Fibroblast of skin of right biceps (primary cell): ENCODE measurements around the gene SH2D2A.

ENCODE experiments used
- DNase-seq: peaks from one replicate; pipeline ENCODE4 v3.0.0-alpha.2; 2013

Gene SH2D2A

DNA sequence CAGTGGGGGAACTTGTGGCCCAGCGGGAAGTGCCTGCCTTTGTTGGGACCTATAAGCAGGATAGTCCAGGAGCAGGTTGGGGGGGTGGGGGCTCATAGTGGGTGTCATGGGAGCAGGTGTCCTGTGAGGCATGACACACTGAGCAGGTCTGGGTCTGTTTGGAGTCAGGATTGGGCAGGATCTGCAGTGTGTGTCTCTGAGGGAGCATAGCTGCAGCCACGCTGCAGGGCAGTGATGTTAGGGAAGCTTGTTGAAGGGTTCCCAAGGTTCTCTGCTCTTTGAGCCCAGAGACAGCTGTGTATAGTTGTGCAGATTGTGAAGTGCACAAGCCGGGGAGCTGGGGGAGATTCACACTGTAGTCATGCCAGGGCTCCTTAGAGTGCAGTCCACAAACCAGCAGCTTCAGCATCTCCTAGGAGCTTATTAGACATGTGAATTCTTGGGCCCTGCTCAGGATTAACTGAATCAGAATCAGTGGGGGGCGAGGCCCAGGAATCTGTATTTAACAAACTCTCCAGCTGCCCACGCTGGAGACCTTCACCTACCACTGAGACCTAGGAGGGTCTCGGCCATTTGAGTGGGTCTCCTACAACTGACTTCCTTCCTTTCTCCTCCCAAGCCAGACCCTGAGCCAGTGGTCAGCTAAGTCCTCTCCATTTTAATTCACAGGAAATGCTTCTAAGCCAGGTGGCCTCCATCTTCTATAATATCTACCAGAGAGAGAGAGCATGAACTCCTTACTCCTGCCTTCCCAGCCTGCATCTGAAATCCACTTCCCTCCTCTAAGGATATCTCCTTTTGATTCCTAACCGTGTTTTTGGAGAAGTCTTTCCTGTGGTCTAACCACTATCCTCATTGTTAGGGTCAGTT, 31.2 kb upstream of the SH2D2A start:
- DNase-seq = no peak

DNA sequence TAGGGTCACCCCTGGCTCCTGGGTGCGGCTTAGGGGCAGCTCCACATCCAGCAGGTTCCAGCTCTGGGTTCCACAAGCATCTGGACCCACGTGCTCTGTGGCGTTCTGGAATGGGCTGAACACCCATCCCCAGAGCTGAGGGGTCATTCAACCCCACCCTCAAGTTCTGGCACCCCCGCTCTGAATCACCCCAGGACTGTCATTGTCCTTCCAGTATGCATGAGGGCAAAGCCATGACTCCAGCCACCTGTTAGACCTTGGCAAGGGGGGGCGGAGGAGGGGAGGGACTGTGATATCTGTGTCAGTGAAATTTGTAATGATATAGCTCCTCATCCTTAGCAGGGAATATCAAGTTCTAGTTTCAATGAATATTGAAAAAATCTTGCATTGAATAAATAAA, 30.0 kb upstream of the SH2D2A start:
- no peak for DNase-seq

DNA sequence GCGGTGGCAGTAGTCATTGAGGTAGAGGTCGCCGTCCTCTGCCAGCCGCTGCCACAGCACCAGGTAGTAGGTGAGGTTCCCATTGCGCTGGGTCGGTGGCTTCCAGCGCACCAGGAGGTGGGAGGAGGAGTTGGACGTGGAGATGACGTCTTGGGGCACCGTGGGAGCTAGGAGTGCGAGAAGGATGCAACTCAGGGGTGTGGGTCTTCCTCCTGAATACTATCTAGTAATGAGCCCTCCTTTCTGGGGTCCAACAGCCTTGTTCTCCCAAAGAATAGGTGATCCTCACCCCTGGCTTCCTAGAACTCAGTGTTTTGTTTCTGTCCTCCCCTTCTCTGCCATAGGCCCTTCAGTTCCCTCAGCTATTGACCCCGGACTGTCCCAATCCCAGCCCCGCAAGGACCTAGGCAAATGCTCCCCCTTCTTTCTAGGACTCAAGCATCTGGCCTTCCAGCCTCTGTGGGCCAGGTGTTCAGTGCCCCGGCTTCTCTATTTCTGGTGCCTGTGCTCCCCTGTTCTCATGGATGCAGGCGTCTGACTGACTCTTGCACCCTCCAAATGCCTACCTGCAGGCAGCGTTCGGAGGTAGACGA, 29.4 kb upstream of the SH2D2A start:
- no peak for DNase-seq

DNA sequence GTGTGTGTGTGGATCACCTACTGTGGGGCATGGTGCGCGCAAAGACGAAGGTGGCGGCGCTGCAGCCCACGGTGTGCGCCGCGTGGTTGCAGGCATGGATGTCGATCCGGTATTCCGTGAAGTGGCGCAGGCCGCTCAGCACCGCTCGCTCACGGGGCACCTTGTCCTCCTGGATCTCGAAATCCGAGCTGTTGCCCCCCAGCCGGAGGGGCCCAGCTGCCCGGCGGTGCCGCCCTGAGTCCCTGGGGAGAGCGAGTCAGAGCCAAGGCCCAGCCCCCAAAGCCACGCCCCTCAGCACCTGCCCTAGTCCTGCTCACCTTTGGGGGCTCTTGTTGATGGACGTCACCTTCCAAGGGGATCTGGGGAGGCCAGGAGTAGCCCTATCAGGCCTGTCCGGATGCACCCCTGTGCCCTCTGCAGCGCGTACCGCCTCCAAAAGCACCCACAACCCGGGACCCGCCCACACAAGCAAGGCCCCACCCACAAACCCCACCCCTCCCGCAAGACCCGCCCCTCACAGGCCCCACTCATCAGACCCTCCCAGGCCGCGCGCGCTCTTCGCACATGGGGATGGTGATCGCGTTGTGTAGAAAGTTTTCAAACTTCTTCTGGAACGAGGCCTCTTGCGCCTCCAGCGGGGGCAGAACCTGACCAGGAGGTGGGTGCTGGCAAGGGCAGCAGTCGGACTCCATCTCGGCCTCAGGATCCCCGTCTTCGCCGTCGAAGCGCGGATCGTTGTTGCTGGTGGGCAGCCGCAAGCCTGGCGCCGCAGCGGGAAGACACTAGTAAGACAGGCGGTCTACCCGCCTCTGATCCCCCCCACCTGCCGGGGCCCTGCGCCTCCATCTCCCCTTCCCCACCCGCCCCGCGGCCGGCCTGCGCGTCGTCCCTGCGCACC, 28.7 kb upstream of the SH2D2A start:
- no peak for DNase-seq

DNA sequence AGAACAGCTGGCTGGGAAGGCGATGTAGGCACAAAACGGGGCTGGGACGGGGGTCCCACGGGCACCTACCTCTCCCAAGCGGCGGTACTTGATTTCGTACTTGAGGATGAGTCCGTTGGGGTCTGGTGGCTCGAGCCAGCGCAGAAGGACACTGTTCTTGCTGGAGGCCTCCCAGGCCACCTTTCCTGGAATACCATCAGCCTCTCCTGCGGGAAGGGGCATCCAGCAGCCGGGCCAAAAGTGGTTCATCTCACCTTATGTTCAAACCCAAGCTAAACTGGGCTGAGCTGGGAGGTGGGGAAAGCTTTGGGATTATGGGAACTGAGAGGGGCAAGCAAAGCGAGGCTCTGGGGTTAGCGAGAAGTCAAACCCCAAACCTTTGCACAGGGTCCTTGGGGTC, 28.0 kb upstream of the SH2D2A start:
- no peak for DNase-seq

DNA sequence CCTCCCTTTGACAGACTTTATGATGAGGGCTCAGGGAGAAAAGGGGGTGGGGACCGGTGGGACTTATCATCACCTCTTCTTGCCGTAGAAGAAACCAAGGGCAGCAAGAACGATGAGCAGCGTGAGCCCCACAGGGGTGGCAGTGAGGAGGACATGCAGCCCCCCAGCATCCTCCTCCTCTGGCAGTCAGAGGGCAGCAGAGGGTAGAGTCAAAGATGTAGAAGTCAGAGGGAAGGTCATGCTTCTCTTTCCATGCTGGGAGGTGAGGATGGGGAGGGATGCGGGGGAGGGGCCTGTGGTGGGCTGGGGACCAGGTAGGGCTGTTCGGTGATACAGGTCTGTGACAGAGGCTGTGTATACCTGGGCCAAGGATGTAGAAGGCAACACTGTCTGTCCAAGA, 27.5 kb upstream of the SH2D2A start:
- DNase-seq = no peak

DNA sequence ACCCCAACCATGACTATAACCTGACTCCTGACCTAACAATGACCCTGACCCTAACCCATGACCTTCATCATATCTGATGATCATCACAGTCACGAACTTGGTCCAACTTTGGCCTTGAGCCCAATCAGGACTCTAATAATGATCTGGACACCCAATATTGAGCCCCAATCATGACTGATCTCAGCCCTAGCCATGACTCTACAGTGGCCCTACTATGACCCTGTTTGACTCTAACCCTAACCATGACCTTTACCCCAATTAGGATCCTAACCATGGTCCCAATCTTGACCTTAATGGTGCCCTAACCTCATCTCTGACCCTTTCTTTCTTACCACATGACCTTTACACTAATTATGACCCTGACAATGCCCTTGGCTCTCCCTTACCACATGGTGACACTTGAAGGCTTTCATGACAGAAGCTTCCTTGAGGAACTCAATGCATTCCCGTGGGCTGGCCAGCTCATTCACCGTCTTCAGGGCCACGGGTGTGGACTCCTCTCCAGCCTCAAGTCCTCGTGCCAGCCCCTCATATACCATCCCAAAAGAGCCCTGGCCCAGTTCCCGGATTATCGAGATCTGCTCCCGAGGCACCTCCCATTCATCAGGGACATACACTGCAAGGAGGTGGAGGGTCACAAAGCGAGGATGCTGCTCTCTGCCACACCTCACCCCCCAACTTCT, 26.1 kb upstream of the SH2D2A start:
- DNase-seq = no peak

DNA sequence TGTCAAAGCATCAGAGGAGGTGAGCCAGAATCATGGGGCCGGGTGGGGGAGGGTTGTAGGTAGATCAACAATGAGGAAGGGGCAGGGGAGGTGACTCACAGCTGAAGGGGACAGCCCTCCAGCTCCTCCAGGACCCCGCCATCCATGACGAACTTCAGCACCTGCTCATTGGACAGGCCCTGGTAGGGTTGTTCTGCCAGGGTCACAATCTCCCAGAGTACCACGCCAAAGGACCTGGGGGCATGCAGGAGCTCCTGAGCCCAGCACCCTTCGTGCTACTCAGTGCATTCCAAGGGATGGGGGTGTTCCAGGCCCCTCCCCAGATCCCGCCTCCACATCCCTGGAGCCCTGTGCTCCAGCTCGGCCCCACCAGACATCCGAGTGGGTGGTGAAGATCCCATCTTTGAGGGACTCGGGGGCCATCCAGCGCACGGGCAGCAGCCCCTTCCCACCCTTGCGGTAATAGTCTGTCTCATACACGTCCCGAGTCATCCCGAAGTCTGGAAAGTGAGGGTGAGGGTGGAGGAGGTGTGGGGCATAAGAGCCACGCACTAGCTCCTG, 24.7 kb upstream of the SH2D2A start:
- no peak for DNase-seq

DNA sequence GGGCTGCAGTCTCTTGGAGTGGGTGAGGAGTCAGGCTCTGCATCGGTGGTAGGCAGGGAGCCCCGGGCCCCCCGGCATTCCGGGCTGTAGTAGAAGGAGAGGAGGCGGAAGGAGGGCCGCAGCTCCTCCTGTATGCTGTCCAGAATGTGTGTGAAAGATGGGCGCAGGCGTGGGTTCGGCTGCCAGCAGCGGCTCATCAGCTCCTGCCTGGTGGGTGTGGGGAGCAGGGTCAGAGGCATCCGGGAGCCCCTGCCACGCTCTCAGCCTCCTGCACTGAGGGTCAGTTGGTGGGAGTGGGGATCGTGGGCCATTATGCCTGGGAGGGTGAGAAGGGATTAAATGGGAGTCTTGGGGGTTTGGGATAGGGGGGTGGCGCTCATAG, 24.2 kb upstream of the SH2D2A start:
- DNase-seq = no peak

DNA sequence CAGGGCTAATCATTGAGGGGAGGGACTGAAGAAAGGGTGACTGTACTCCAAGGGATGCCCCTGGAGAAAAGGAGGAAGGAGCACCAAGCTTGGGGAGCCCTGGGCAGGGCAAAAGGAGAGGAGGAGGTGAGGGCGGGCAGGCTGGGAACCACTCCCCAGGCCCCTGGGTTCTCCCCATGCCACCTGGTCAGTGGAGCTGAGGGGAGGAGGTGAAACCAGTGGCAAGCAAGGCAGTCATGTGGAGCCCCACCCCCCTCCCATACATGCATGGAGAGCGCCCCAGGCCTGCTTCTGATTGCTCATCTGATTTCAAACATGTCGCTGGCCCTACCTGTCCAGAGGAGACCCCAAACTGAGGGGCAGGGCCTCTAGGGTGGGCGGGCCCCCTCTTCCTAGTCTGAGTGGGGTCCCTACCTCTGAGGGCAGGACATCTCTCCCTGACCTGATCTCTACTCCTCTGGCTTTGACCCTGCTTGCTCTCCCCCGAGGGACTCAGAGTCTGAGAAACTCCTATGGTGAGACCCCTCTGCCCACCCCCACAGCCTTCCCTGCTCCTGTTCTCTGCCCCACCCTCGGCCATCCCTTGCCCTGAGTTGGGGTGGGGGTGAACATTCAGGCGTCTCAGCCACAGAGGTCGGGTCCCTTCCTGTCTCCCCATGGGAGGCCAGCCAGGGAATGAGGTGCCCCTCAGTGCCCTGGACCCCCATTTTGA, 23.7 kb upstream of the SH2D2A start:
- DNase-seq = no peak

DNA sequence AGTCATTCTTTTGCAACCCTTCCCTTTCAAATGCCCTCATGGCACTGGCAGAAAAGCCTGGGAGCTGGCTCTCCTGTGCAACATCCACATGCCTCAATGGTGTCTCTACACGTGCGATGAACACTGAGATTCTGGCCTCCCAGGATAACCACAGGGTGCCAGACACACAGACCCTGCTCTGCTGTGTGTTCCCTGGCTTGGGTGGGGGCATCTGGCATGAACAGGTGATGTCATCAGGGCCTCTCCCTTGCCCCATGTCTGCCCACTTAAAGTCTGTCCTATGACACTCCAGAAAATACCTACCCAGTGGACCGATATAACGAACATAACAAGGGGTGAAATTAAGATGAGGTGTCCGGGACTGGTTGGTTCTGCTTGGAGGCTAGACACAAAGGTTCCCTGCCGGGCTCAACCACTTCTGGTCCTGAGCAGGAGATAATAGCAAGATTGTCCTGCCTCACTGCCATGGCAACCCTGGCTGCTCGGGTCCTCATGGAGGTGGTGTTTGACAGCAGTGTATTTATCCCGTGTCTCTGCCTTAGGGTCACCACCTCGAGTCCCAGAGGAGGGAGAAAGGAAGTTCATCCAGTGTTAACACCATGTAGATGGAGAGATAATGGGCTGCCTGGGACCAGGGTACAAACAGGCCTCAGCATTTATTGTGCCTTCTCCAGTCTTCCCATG, 22.9 kb upstream of the SH2D2A start:
- no peak for DNase-seq

DNA sequence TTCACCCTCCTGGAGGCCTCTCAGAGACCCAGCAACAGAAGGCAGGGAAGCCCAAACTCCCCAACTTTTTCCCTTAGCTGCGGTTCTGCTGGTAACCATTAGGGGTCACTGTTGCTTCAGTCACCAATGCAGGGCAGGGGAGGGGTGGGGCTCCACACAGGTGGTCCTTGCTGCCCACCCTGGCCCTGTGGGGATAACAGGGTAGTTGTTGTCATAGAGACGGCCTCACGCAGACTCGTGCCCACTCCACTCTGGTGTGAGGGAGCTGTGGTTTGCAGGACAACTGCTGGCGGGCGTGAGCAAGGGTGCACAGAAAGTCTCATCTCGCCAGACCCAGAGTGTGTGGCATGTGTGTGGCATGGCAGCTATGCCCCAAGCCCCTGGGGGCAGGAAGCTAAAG, 22.3 kb upstream of the SH2D2A start:
- DNase-seq = no peak

DNA sequence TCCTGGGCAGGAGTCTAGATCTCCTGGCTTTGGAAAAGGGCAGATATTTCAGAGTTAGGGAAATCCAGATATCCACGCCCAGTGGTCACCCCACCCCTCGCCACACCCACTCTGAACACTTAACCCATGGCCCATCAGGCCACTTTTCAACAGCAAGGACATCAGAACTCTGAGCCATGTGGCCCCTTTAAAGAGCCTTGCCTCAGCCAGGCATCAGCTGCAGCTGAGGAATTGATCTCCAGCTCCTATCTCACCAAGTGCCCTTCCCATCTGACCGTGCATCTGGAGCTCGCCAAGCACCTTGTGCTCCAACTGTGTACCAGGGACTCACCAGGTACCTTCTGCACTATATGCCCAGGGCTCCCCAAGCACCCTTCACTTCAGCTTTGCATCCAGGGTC, 20.2 kb upstream of the SH2D2A start:
- DNase-seq = no peak

DNA sequence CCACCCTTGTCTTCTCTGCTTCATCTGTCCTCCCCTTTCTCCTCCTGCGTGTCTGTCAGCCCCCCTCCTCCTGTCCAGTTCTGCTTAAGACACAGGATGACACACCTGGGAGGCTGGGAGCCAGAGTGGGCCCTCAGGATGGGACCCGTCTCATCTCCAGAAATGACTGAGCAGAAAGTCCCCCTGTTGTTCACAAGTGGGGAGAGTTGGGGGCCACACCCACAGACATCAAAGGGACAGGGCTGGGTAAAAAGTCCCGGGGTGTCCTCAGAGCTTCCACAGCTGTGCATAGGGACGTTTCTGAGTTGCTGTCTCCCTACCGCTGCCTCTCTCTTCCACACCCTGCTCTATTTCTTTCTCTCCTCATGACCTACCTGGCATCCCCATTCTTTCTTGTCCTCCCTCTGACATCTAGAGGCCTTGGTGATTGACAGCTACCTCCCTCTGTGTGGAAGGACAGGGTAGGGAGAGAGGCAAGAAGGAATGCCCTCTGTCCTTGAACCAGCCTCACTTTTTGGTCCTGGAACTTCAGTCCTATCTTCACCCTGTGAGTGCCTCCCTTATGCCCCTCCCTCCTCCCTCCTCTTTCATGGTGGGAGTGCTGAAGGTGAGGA, 19.5 kb upstream of the SH2D2A start:
- DNase-seq = no peak

DNA sequence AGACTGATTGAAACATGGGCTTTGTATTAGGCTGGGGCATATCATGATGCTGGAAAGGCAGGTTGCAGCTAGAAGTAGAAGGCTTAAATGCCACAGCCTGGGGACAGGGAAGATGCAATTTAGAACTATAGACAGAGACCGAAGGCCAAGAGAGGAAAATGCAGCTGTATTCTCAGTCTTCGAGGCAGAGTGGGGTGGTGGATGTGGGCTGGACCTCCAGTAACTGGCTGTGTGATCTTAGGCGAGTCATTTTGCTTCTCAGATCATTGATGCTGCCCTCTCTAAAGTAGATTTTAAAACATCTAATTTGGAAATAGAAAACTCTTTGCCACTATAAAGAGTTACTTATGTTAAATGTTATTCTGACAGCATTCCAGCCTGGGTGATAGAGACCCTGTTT, 17.7 kb upstream of the SH2D2A start:
- no peak for DNase-seq

DNA sequence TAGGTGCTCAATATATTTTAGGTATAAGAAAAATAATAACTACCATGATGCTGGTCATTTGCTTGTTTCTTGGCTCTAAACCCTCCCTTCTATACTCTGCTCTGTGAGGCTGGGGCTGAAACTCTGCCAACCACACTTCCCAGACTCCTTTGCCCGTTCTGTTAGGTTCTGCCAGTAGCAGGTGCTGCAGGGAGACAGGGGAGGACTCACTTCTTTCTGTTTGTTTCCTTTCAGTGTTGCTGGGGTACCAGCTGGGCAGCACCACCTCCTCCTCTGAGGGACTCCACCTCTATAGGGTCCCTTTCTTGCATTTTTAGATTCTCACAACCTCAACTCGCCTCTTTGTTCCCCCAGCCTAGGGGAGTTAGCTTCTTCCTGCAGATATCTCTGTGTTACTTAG, 17.0 kb upstream of the SH2D2A start:
- DNase-seq = no peak

DNA sequence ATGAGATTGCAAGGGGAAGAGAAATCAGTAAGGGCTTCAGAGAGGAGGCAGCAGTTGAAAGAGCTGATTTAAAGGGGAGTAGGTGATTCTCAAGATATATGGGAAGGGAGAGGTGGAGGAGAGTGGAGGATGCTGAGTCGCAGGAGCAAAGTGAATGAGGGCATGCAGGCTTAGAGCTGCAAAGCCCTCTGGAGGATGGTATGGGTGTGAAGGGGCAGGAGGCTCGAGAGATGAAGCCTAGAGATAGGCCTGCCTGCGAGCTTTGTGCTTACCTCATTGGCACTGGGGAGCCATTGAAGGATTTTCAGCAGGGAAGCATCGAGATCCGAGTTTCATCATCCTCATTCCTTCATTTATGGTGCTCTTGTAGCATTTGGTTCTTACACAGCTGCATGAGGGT, 15.8 kb upstream of the SH2D2A start:
- no peak for DNase-seq

DNA sequence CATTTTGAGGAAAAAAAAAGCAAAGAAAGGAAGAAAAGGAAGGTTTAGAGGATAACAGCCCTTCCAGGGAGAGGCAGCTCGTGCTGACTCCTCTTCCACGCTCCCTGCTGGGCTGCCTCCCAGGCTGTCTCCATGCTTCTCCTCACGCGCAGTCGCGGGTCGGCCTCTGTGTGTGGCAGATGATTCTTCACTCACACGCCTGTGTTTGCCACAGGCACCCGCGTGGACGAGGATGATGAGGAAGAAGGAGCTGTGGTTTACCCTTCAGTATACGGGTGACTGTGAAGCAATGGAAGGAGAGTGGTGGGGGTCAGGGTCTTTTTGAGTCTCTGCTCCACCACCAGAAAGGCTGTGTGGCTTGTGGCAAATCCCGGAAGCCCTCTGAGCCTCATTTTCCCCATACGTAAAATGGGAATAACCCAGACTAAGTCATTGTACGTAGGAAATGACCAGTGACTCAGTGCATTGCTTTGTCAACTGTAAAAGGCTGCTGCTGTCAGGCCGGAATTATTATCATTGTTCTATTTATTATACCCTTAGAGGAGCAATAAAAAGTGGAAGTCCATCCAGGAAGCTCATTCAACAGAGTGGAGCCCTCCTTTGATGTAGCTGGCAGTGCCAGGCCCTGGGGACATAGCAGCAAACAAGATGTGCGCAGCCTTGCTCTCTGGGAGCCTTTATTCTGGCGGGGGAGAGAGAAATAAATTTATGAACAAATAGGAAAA, 11.9 kb upstream of the SH2D2A start:
- DNase-seq = no peak

DNA sequence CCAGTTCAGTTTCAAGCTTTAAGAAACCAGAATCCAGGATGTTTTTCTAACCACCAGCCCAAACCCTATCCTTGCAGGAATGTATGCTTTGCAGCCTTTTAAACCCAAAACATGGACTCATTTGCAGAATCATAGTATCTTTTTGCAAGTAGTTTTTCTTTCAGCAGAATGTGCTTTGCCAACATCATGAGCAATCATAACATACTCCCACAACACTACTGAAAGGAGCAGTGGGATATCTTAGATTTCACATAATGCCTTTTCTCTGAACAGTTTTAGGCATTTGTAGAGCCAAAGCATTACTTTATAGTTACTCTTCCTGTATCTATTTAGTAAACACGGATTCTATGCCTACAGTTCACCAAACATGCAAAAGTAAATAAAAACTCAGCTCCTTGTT, 10.0 kb upstream of the SH2D2A start:
- no peak for DNase-seq

DNA sequence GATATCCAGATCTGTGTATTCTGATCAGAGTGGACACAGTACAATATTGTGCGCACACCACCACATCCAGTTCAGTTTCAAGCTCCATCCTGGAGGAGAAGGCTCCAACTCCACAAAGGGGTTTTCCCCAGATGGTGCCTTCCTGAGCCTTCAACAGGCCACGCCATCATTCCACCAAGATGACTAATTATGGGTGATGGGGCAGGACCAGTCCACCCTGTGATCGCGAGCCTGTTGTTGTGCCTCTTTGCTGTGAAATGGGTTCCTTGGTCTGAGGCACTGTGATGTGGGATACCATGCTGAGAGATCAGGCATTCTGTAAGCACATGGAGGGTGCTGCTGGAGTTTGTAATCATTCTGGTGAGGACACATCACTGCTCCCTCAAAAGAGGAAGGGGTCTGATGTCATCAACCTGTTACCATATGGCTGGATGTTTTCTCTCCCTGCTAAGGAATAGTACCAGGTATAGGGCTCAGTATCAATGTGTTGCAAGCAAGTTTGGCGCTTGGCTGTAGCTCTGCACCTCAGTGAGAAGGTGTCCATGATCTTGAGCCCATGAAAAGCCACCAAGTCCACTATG, 6.7 kb upstream of the SH2D2A start:
- no peak for DNase-seq
